ENCODE measurements around the gene ULBP1. TPM values are rescaled to one million over a fixed set of nuclear protein-coding genes. Genes with fewer than 3 reads are reported as not detected.
"Not testable (repeated sequence)": the region's sequence is repeated elsewhere in the genome, so short reads cannot be mapped to it uniquely, and the experiment has no call there.

ULBP1 gene
- polyA plus RNA-seq (2011; rRNA removed), result 2.6 TPM in 2 replicates
- polyA minus RNA-seq (2011; rRNA and poly(A)+ RNA removed), result 0.43 and 0.93 TPM in 2 replicates

- POLR2A ChIA-PET, result no interaction called here
- Histone ChIP-seq H3K27me3 (ENCODE audit: control insufficient read depth, insufficient read depth, low read length) (peaks cover 32% of the 10 kb centered on the region), H3K4me3 (ENCODE audit: low read depth, low read length) (peak within 1 kb of the TSS; percentile 45), H3K36me3 (ENCODE audit: control insufficient read depth, insufficient read depth, low read length) (no peaks in the 10 kb centered on the region)
- CTCF ChIA-PET, result no interaction called here
- peak; percentile 34 for TF ChIP-seq CTCF (IDR thresholded peaks at IDR 0.05; ENCODE audit: insufficient read depth, low read depth, low read length)
- DNase-seq (ENCODE audit: low read depth), result peak; percentile 35
Observed at GRCh38 chr6:149963462-149964307, at the start of gene ULBP1. Gene ULBP1, plus strand, starts transcription at chr6:149963943. Its CDS starts 107 bp downstream, at chr6:149964050.

GRCh38 chr6:149915970-149916865 is 47.5 kb upstream of the ULBP1 start:
- ChIA-PET POLR2A (no interaction called here), CTCF (interaction anchor here (0.9 to 3.2 kb wide), 6 partner anchors 9 to 91 kb away, joined by 3 to 10 read pairs (median 4); no protein-coding TSS in a partner anchor)
- no peak for DNase-seq (ENCODE audit: low read depth)
- no peak for TF ChIP-seq CTCF (IDR thresholded peaks at IDR 0.05; ENCODE audit: insufficient read depth, low read depth, low read length)
- Histone ChIP-seq H3K27me3 (ENCODE audit: control insufficient read depth, insufficient read depth, low read length) (peaks cover 9% of the 10 kb centered on the region), H3K36me3 (ENCODE audit: control insufficient read depth, insufficient read depth, low read length) (no peaks in the 10 kb centered on the region), H3K4me3 (ENCODE audit: low read depth, low read length) (no peak overlapping the region)

GRCh38 chr6:149917679-149918078 is 46.1 kb upstream of the ULBP1 start:
- POLR2A ChIA-PET, result no interaction called here
- CTCF ChIA-PET, result interaction anchor here (1.1 to 3.2 kb wide), 5 partner anchors 78 to 101 kb away, joined by 3 to 10 read pairs (median 5); no protein-coding TSS in a partner anchor
- H3K4me3 ChIP-seq (ENCODE audit: low read depth, low read length), result no peak overlapping the region
- TF ChIP-seq CTCF (IDR thresholded peaks at IDR 0.05; ENCODE audit: insufficient read depth, low read depth, low read length), result no peak
- no peak for DNase-seq (ENCODE audit: low read depth)
- peaks cover 12% of the 10 kb centered on the region for H3K27me3 ChIP-seq (ENCODE audit: control insufficient read depth, insufficient read depth, low read length)
- H3K36me3 ChIP-seq (ENCODE audit: control insufficient read depth, insufficient read depth, low read length), result no peaks in the 10 kb centered on the region

GRCh38 chr6:149918151-149918905 is 45.4 kb upstream of the ULBP1 start:
- H3K4me3 ChIP-seq (ENCODE audit: low read depth, low read length), result no peak overlapping the region
- no peak for DNase-seq (ENCODE audit: low read depth)
- H3K36me3 ChIP-seq (ENCODE audit: control insufficient read depth, insufficient read depth, low read length), result no peaks in the 10 kb centered on the region
- CTCF ChIA-PET, result interaction anchor here (1.1 to 3.2 kb wide), 4 partner anchors 78 to 102 kb away, joined by 3 to 10 read pairs (median 6); no protein-coding TSS in a partner anchor
- peaks cover 8% of the 10 kb centered on the region for H3K27me3 ChIP-seq (ENCODE audit: control insufficient read depth, insufficient read depth, low read length)
- POLR2A ChIA-PET, result no interaction called here
- TF ChIP-seq CTCF (IDR thresholded peaks at IDR 0.05; ENCODE audit: insufficient read depth, low read depth, low read length), result no peak

- H3K36me3 ChIP-seq (ENCODE audit: control insufficient read depth, insufficient read depth, low read length); H3K4me3 ChIP-seq (ENCODE audit: low read depth, low read length); DNase-seq (ENCODE audit: low read depth); POLR2A ChIA-PET; H3K27me3 ChIP-seq (ENCODE audit: control insufficient read depth, insufficient read depth, low read length): not testable (repeated sequence)
- CTCF ChIA-PET, result interaction anchor here (2.1 to 3.2 kb wide), 2 partner anchors 79 to 84 kb away, joined by 8 to 10 read pairs; no protein-coding TSS in a partner anchor
Observed at GRCh38 chr6:149919126-149919833, 44.5 kb upstream of the ULBP1 start.

All from BJ (cell line).